K562 (cell line): ENCODE data around the gene POLR3GL. TPM values are rescaled to one million over a fixed set of nuclear protein-coding genes. Genes with fewer than 3 reads are reported as not detected.

ENCODE experiments used
- CBFA2T2 ChIP-seq: fragments of 450-650 bp; conservative IDR thresholded peaks from 2 replicates; pipeline ENCODE4 v1.6.1; 2017; ENCODE audit warnings: mild to moderate bottlenecking
- CCAR2 ChIP-seq: fragments of 200-400 bp; formaldehyde crosslinking; IDR thresholded peaks from 2 replicates; pipeline ENCODE4 v1.6.1; 2017; ENCODE audit warnings: mild to moderate bottlenecking, low read depth, low read length
- FOS ChIP-seq: IDR thresholded peaks from 3 replicates; pipeline ENCODE4 v1.6.1; 2011; ENCODE audit not compliant: insufficient read length; ENCODE audit errors: extremely low read depth
- HMG20A ChIP-seq: fragments of 450-650 bp; formaldehyde crosslinking; conservative IDR thresholded peaks from 2 replicates; pipeline ENCODE4 v1.4.0; 2020; ENCODE audit warnings: mild to moderate bottlenecking, mixed read lengths
- HSF4 ChIP-seq: fragments of 250-450 bp; sonication (Bioruptor Pico); IDR thresholded peaks from 2 replicates; pipeline ENCODE4 v2.1.2; 2022; ENCODE audit warnings: mild to moderate bottlenecking, moderate library complexity, borderline replicate concordance
- POLR2G ChIP-seq: fragments of 200-400 bp; formaldehyde crosslinking; IDR thresholded peaks from 2 replicates; pipeline ENCODE4 v1.6.1; 2017; ENCODE audit warnings: low read depth, mild to moderate bottlenecking, antibody characterized with exemption, low read length, moderate library complexity
- POLR3A ChIP-seq: IDR thresholded peaks from 2 replicates; pipeline ENCODE4 v1.6.1; 2011; ENCODE audit warnings: borderline replicate concordance, mild to moderate bottlenecking, moderate library complexity; ENCODE audit not compliant: insufficient read length, insufficient read depth; ENCODE audit errors: extremely low read depth
- PTTG1 ChIP-seq: fragments of 450-650 bp; IDR thresholded peaks from 2 replicates; pipeline ENCODE4 v1.6.1; 2016; ENCODE audit warnings: low read depth, mild to moderate bottlenecking, missing genetic modification characterization, missing compliant biosample characterization
- RREB1 ChIP-seq: fragments of 250-450 bp; sonication (Bioruptor Pico); IDR thresholded peaks from 2 replicates; pipeline ENCODE4 v1.4.0; 2020
- STAG1 ChIP-seq: sonication (generic); formaldehyde crosslinking; IDR thresholded peaks from 2 replicates; pipeline ENCODE4 v1.5.0; 2020; ENCODE audit warnings: missing genetic modification reagents, borderline replicate concordance
- ZNF184 ChIP-seq: sonication (generic); formaldehyde crosslinking; IDR thresholded peaks from 2 replicates; pipeline ENCODE4 v1.5.0; 2020; ENCODE audit warnings: missing genetic modification reagents
- ZNF354B ChIP-seq: fragments of 250-450 bp; sonication (Bioruptor Pico); IDR thresholded peaks from 2 replicates; pipeline ENCODE4 v1.4.0; 2020
- ZNF384 ChIP-seq: IDR thresholded peaks from 2 replicates; pipeline ENCODE4 v1.6.1; 2012; ENCODE audit warnings: low read depth, low read length, improper control_type of control experiment
- ZNF445 ChIP-seq: fragments of 250-450 bp; sonication (Bioruptor Pico); IDR thresholded peaks from 2 replicates; pipeline ENCODE4 v1.4.0; 2020; ENCODE audit warnings: low read depth, mild to moderate bottlenecking, moderate library complexity
- ZNF77 ChIP-seq: fragments of 250-450 bp; sonication (Bioruptor Pico); IDR thresholded peaks from 2 replicates; pipeline ENCODE4 v1.5.0; 2020
- polyA plus RNA-seq, 8 experiments: library from polyadenylated mRNA; depleted of rRNA in 4 of 8; stranded (reverse) in 5 of 8; unstranded in 3 of 8; fragments of >200 nt; fragmentation: Nextera tagmentation in 2 of 8; fragmentation: Illumina TruSeq in 1 of 8; extraction: Ambion mirVana in 2 of 8; extraction: Trizol in 1 of 8; gene quantifications; 2 replicates each; pipeline versions ENCODE4 v1.2.1 to v1.2.3, GENCODE V29; 2011 to 2014; ENCODE audit warnings: inconsistent platforms in 1 of 8, missing spikeins in 1 of 8
- total RNA-seq, 7 experiments: library from RNA; depleted of rRNA in 6 of 7; stranded (reverse); fragments of >200 nt in 6 of 7; fragmentation: Illumina TruSeq in 2 of 7; extraction: Trizol in 2 of 7; gene quantifications; 2 replicates each; pipeline versions ENCODE4 v1.2.1 to v1.2.3, GENCODE V29; 2011 to 2021; ENCODE audit warnings: low replicate concordance in 1 of 7
- TF ChIP-seq, protein P1 (sequence below), 2 experiments: fragments of 450-650 bp; conservative IDR thresholded peaks; 2 replicates each; pipeline ENCODE4 v1.6.1; 2017; ENCODE audit warnings: mild to moderate bottlenecking in 2 of 2, moderate library complexity in 2 of 2
- TF ChIP-seq, protein P2 (sequence below): IDR thresholded peaks from 3 replicates; pipeline ENCODE4 v1.6.1; 2011; ENCODE audit warnings: borderline replicate concordance, mild to moderate bottlenecking; ENCODE audit not compliant: insufficient read length, insufficient read depth

Gene POLR3GL
- total and polyA plus RNA-seq, 9 of the 15 experiments (the other 6 are each of a cell fraction or from before 2014, with no cell fraction given) = 14.6 to 48.4 (median 38.2) TPM

- TF ChIP-seq, protein P1, sequence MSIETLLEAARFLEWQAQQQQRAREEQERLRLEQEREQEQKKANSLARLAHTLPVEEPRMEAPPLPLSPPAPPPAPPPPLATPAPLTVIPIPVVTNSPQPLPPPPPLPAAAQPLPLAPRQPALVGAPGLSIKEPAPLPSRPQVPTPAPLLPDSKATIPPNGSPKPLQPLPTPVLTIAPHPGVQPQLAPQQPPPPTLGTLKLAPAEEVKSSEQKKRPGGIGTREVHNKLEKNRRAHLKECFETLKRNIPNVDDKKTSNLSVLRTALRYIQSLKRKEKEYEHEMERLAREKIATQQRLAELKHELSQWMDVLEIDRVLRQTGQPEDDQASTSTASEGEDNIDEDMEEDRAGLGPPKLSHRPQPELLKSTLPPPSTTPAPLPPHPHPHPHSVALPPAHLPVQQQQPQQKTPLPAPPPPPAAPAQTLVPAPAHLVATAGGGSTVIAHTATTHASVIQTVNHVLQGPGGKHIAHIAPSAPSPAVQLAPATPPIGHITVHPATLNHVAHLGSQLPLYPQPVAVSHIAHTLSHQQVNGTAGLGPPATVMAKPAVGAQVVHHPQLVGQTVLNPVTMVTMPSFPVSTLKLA (conservative IDR thresholded peaks at IDR 0.05) = 0 out of 4 replicates have a peak, but pooled peaks of 1 of the 2 experiments have one; percentile 63
- TF ChIP-seq HSF4 = no peak
- peak; percentile 49; the same call in 1 of the 2 replicates for TF ChIP-seq POLR2G
- no peak for TF ChIP-seq CCAR2
- TF ChIP-seq STAG1 (CRISPR knock-in tag) = no peak
- no peak for TF ChIP-seq ZNF77 (CRISPR knock-in tag)
- TF ChIP-seq POLR3A = no peak
- TF ChIP-seq PTTG1 (tag) = no peak
- TF ChIP-seq ZNF384 = no peak
- TF ChIP-seq ZNF184 (CRISPR knock-in tag) = no peak
- TF ChIP-seq RREB1 (CRISPR knock-in tag) = no peak
- TF ChIP-seq ZNF445 = no peak
- TF ChIP-seq CBFA2T2 = no peak
- TF ChIP-seq ZNF354B (CRISPR knock-in tag) = no peak
- TF ChIP-seq, protein P2, sequence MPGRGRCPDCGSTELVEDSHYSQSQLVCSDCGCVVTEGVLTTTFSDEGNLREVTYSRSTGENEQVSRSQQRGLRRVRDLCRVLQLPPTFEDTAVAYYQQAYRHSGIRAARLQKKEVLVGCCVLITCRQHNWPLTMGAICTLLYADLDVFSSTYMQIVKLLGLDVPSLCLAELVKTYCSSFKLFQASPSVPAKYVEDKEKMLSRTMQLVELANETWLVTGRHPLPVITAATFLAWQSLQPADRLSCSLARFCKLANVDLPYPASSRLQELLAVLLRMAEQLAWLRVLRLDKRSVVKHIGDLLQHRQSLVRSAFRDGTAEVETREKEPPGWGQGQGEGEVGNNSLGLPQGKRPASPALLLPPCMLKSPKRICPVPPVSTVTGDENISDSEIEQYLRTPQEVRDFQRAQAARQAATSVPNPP = no peak
- no peak for TF ChIP-seq FOS
- TF ChIP-seq HMG20A (CRISPR knock-in tag) = no peak
Observed at GRCh38 chr1:145918992-145919939, 45.2 kb upstream of the POLR3GL start (continued).
